Measurements from ENCODE around the gene GAST. TPM values are rescaled to one million over a fixed set of nuclear protein-coding genes. Genes with fewer than 3 reads are reported as not detected.

GAST gene
- total RNA-seq (2011; cell fraction: chromatin; rRNA removed; ENCODE audit: low replicate concordance) = not detected in 2 replicates
- not detected in 2 replicates for total RNA-seq (2011; cell fraction: nucleolus; rRNA removed)
- total RNA-seq (2011; cell fraction: nucleoplasm; rRNA removed) = not detected in 2 replicates
- total RNA-seq (2014; rRNA removed) (not detected in 2 replicates), total RNA-seq (2014; rRNA removed; fragmentation: Illumina TruSeq; extraction: Trizol) (not detected in 2 replicates), total RNA-seq (2015; rRNA removed; fragmentation: Illumina TruSeq; extraction: Trizol) (not detected in 2 replicates), total RNA-seq (2021) (not detected in 2 replicates), polyA plus RNA-seq (2011; rRNA removed) (not detected in 2 replicates), polyA plus RNA-seq (2014; fragmentation: Illumina TruSeq; extraction: Trizol) (not detected in 2 replicates), polyA plus RNA-seq (2014; fragmentation: Nextera tagmentation; extraction: Ambion mirVana) (not detected), polyA plus RNA-seq (2014; rRNA removed) (not detected in 2 replicates), polyA minus RNA-seq (2011; rRNA and poly(A)+ RNA removed) (not detected in 2 replicates), Bru-seq, nascent RNA (percentile 15 among the genes with signal in this experiment), BruChase-seq, experiment 1, labeled RNA remaining after a 2-hour chase (percentile 24 among the genes with signal in this experiment), BruChase-seq, experiment 2, labeled RNA remaining after a 6-hour chase (percentile 1 among the genes with signal in this experiment)
- not detected in 2 replicates for polyA plus RNA-seq (2011; cell fraction: cytosol; rRNA removed)
- polyA plus RNA-seq (2011; cell fraction: nucleus; rRNA removed) = not detected in 2 replicates
- polyA plus RNA-seq (2012) = not detected in 2 replicates
- not detected in 2 replicates for polyA minus RNA-seq (2011; cell fraction: cytosol; rRNA and poly(A)+ RNA removed)
- polyA minus RNA-seq (2011; cell fraction: nucleus; rRNA and poly(A)+ RNA removed) = not detected in 2 replicates
- long read RNA-seq, experiment 1 = 0 reads
- long read RNA-seq, experiment 2 = 0 reads
- long read RNA-seq, experiment 3 = 0 reads

- no peaks in the 10 kb centered on the region for H3K9me3 ChIP-seq (replicated peaks; ENCODE audit: control insufficient read depth, insufficient read depth, low read depth, low read length)
- ATAC-seq (no peak), FAIRE-seq (no peak), DNase-seq (ENCODE audit: extremely low read depth in 1 of 4, low spot score in 3 of 4) (peak in 1 of 4 experiments; percentile 41)
- no peak within 1 kb of the TSS for H3K27ac ChIP-seq (ENCODE audit: extremely low read depth, low read depth, low read length)
- peaks cover 8 to 16% of the 10 kb centered on the region in 2 experiments for H3K27me3 ChIP-seq (ENCODE audit: control insufficient read depth in 2 of 2, insufficient read depth in 2 of 2, low read length in 2 of 2)
- H3K9me1 ChIP-seq (ENCODE audit: control insufficient read depth, insufficient read depth, low read length) = no peaks in the 10 kb centered on the region
- H3K36me3 ChIP-seq (ENCODE audit: control insufficient read depth, insufficient read depth, low read length) = no peaks in the 10 kb centered on the region
- BruUV-seq (replicated peaks) = no TSS peak
- ChIA-PET POLR2A (interaction anchor here (0.6 to 0.7 kb wide), 2 partner anchors 153 to 310 kb away, joined by 3 to 5 read pairs; no protein-coding TSS in a partner anchor), CTCF (ENCODE audit: low intra/inter-chr PET ratio) (no interaction called here)
- H3K4me3 ChIP-seq = no peak within 1 kb of the TSS
- no peaks in the 10 kb centered on the region; a peak in 3 of 5 replicates for H3K4me1 ChIP-seq (replicated peaks in 1 of 2; ENCODE audit: control insufficient read depth in 2 of 2, insufficient read depth in 2 of 2, low read length in 2 of 2)
- no peaks in the 10 kb centered on the region for H3K79me2 ChIP-seq (ENCODE audit: control insufficient read depth, insufficient read depth, low read length)
- H3K4me2 ChIP-seq (ENCODE audit: insufficient read depth, low read length) = no peak within 1 kb of the TSS
- WGBS (ENCODE audit: insufficient coverage, low coverage, missing lambda C conversion rate) = 27% methylated on average over 10 of the region's 12 CpGs
- peak within 1 kb of the TSS in 1 of 2 experiments; percentile 55; a peak in 1 of 4 replicates for H3K9ac ChIP-seq (ENCODE audit: insufficient read depth in 1 of 2, low read depth in 2 of 2, low read length in 2 of 2)
- H2AFZ ChIP-seq (ENCODE audit: low read depth, low read length) = no peak within 1 kb of the TSS
- no peaks in the 10 kb centered on the region for H4K20me1 ChIP-seq (replicated peaks; ENCODE audit: control insufficient read depth, insufficient read depth, low read length)
- in situ Hi-C loops (cut with MboI) = no loop called here
- intact Hi-C loops (cut with micrococcal nuclease) = no loop called here
- TF ChIP-seq ZNF398 (CRISPR knock-in tag; IDR thresholded peaks at IDR 0.05) = no peak
- no peak for TF ChIP-seq NUFIP1 (IDR thresholded peaks at IDR 0.05; ENCODE audit: partially characterized antibody)
- TF ChIP-seq DIDO1 (tag; IDR thresholded peaks at IDR 0.05; ENCODE audit: low read depth) = no peak
- no peak for TF ChIP-seq CHAMP1 (IDR thresholded peaks at IDR 0.05)
- TF ChIP-seq BRF2 (IDR thresholded peaks at IDR 0.05; ENCODE audit: borderline replicate concordance, insufficient read depth, insufficient read length) = no peak
- no peak for TF ChIP-seq SRSF3 (IDR thresholded peaks at IDR 0.05; ENCODE audit: insufficient read depth, low read length)
- TF ChIP-seq ZNF77 (CRISPR knock-in tag; IDR thresholded peaks at IDR 0.05) = no peak
- TF ChIP-seq PTRF (tag; IDR thresholded peaks at IDR 0.05) = no peak
- no peak for TF ChIP-seq ZNF639 (CRISPR knock-in tag; conservative IDR thresholded peaks at IDR 0.05 in 1 of 2, IDR thresholded peaks at IDR 0.05 in 1 of 2)
- no peak for TF ChIP-seq HDGF (IDR thresholded peaks at IDR 0.05)
Observed at GRCh38 chr17:41711669-41712400, at the start of gene GAST. TSS of gene GAST (plus strand) at chr17:41712331. CDS start at chr17:41715437, 3,106 bp downstream.
